ENCODE results near the gene PXK. TPM values are rescaled to one million over a fixed set of nuclear protein-coding genes. Genes with fewer than 3 reads are reported as not detected.
A peak's percentile ranks its signal among the peaks of the same experiment; 100 is the strongest.

PXK gene
- total RNA-seq, 2 experiments from 2014 or later = 22.2 to 23.6 TPM

GRCh38 chr3:58358092-58358491 lies 25.4 kb downstream of the PXK start:
- TF ChIP-seq, protein P1, sequence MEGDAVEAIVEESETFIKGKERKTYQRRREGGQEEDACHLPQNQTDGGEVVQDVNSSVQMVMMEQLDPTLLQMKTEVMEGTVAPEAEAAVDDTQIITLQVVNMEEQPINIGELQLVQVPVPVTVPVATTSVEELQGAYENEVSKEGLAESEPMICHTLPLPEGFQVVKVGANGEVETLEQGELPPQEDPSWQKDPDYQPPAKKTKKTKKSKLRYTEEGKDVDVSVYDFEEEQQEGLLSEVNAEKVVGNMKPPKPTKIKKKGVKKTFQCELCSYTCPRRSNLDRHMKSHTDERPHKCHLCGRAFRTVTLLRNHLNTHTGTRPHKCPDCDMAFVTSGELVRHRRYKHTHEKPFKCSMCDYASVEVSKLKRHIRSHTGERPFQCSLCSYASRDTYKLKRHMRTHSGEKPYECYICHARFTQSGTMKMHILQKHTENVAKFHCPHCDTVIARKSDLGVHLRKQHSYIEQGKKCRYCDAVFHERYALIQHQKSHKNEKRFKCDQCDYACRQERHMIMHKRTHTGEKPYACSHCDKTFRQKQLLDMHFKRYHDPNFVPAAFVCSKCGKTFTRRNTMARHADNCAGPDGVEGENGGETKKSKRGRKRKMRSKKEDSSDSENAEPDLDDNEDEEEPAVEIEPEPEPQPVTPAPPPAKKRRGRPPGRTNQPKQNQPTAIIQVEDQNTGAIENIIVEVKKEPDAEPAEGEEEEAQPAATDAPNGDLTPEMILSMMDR (IDR thresholded peaks at IDR 0.05) = no peak
- Mint-ChIP-seq H3K36me3 (ENCODE audit: low read depth) (peaks cover 1% of the 10 kb centered on the region), H3K9me3 (no peaks in the 10 kb centered on the region), H3K4me3 (no peak overlapping the region), H3K4me1 (ENCODE audit: low read depth) (peaks cover 26% of the 10 kb centered on the region), H3K27me3 (no peaks in the 10 kb centered on the region), H3K27ac (no peak overlapping the region)
- intact Hi-C loops (cut with micrococcal nuclease) = no loop called here
- peak; percentile 31 for DNase-seq
- ChIA-PET POLR2A (no interaction called here), CTCF (no interaction called here)
- peak; percentile 58 for ATAC-seq

GRCh38 chr3:58358808-58359207 lies 26.1 kb downstream of the PXK start:
- DNase-seq (no peak), ATAC-seq (no peak)
- TF ChIP-seq, protein P1 (IDR thresholded peaks at IDR 0.05) = no peak
- Mint-ChIP-seq H3K9me3 (no peaks in the 10 kb centered on the region), H3K4me3 (no peak overlapping the region), H3K4me1 (ENCODE audit: low read depth) (peaks cover 20% of the 10 kb centered on the region), H3K36me3 (ENCODE audit: low read depth) (peaks cover 1% of the 10 kb centered on the region), H3K27ac (no peak overlapping the region), H3K27me3 (no peaks in the 10 kb centered on the region)
- intact Hi-C loops (cut with micrococcal nuclease) = no loop called here
- ChIA-PET CTCF (no interaction called here), POLR2A (no interaction called here)

GRCh38 chr3:58359621-58360020 lies 26.9 kb downstream of the PXK start:
- H3K9me3 Mint-ChIP-seq = no peaks in the 10 kb centered on the region
- H3K27ac Mint-ChIP-seq = no peak overlapping the region
- H3K27me3 Mint-ChIP-seq = no peaks in the 10 kb centered on the region
- TF ChIP-seq, protein P1 (IDR thresholded peaks at IDR 0.05) = no peak
- H3K4me1 Mint-ChIP-seq (ENCODE audit: low read depth) = peaks cover 17% of the 10 kb centered on the region
- no peak for DNase-seq
- POLR2A ChIA-PET = no interaction called here
- no peak overlapping the region for H3K4me3 Mint-ChIP-seq
- H3K36me3 Mint-ChIP-seq (ENCODE audit: low read depth) = peaks cover 3% of the 10 kb centered on the region
- CTCF ChIA-PET = interaction anchor here (1.1 kb wide), 1 partner anchor 217 kb away, joined by 3 read pairs; no protein-coding TSS in a partner anchor
- intact Hi-C loops (cut with micrococcal nuclease) = no loop called here
- no peak for ATAC-seq

DNA sequence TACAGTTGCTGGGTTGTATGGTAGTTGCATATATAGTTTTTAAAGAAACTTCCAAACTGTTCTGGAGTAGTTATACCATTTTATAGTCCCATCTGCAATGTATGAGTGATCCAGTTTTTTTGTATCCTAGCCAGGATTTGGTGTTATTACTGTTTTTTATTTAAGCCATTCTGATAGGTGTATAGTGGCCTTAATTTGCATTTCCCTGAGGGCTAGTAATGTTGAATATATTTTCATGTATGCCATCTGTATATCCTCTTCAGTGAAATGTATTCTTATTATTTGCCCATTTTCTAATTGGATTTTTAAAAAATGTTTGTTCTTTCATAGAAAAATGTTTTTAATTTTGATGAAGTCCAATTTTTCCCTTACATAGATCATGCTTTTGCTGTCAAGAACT lies 29.2 kb downstream of the PXK start:
- TF ChIP-seq, protein P1 (IDR thresholded peaks at IDR 0.05) = no peak
- Mint-ChIP-seq H3K27me3 (no peaks in the 10 kb centered on the region), H3K9me3 (no peaks in the 10 kb centered on the region), H3K4me1 (ENCODE audit: low read depth) (peaks cover 32% of the 10 kb centered on the region), H3K36me3 (ENCODE audit: low read depth) (peaks cover 4% of the 10 kb centered on the region), H3K4me3 (no peak overlapping the region), H3K27ac (no peak overlapping the region)
- intact Hi-C loops (cut with micrococcal nuclease) = no loop called here
- DNase-seq (no peak), ATAC-seq (no peak)
- CTCF ChIA-PET = no interaction called here
- POLR2A ChIA-PET = no interaction called here

DNA sequence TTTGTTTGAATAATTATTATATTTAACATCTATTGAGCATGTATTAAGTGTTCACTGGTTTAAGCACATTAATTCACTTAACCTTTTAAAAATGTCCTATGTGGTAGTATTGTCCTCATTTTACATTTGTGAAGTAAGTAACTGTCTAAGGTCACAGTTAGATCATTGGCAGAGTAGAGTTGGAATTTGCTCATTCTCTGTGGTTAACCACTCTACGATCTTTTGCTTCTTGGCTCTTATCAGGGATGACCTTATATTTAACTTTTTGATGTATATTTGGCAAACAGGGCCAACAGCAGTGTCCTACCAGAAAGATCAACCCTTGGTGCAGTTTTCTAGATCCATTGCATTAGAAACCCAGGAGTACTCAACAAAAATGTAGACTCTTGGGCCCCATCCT lies 34.0 kb downstream of the PXK start:
- ChIA-PET POLR2A (interaction anchor here (1.2 kb wide), 1 partner anchor 45 kb away, joined by 3 read pairs; no protein-coding TSS in a partner anchor), CTCF (interaction anchor here (1.1 kb wide), 1 partner anchor 11 kb away, joined by 3 read pairs; no protein-coding TSS in a partner anchor)
- H3K36me3 Mint-ChIP-seq (ENCODE audit: low read depth) = peaks cover 10% of the 10 kb centered on the region
- no peak for DNase-seq
- no peak overlapping the region for H3K4me3 Mint-ChIP-seq
- intact Hi-C loops (cut with micrococcal nuclease) = no loop called here
- no peak overlapping the region for H3K27ac Mint-ChIP-seq
- H3K4me1 Mint-ChIP-seq (ENCODE audit: low read depth) = peaks cover 23% of the 10 kb centered on the region
- ATAC-seq = peak; percentile 51
- TF ChIP-seq, protein P1 (IDR thresholded peaks at IDR 0.05) = no peak
- H3K9me3 Mint-ChIP-seq = no peaks in the 10 kb centered on the region
- H3K27me3 Mint-ChIP-seq = no peaks in the 10 kb centered on the region

Measured in activated CD8-positive, alpha-beta T cell treated with anti-CD3 and anti-CD28 coated beads for 36 hours (primary cell).